Panc1 (cell line): Measurements from ENCODE around the gene TRDN. TPM values are rescaled to one million over a fixed set of nuclear protein-coding genes. Genes with fewer than 3 reads are reported as not detected.

Experiments used
- ATAC-seq: fragments of 200-7000 bp; cut with Tn5 transposase; 2 replicates; pipeline ENCODE4 v1.9.1; 2020; ENCODE audit warnings: mild to moderate bottlenecking, moderate library complexity
- BruUV-seq: library from RNA; stranded (reverse); fragments of 400-500 nt; replicated peaks from 2 replicates; lab custom pipeline; 2021; lab: Mats Ljungman, UMichigan
- CTCF ChIA-PET: fragments of 300-600 bp; sonication (Branson Sonifier 250); formaldehyde crosslinking; loops from one replicate; lab custom pipeline; 2022; ENCODE audit warnings: antibody characterized with exemption; lab: Charles Lee
- POLR2A ChIA-PET: fragments of 300-600 bp; sonication (Branson Sonifier 250); formaldehyde crosslinking; loops from one replicate; lab custom pipeline; 2022; ENCODE audit warnings: antibody characterized with exemption; lab: Charles Lee
- DNase-seq: peaks from one replicate; pipeline ENCODE4 v3.0.0-alpha.2; 2010; ENCODE audit warnings: low read depth, low spot score
- H3K27ac ChIP-seq: 2 replicates; pipeline ENCODE4 v1.5.1; 2011; ENCODE audit warnings: mild to moderate bottlenecking, low read length, inconsistent platforms
- H3K27me3 ChIP-seq: fragments of 200-500 bp; sonication (Bioruptor generic); 2 replicates; pipeline ENCODE4 v1.6.0; 2014; ENCODE audit warnings: low read length, inconsistent platforms; ENCODE audit not compliant: control insufficient read depth, insufficient read depth
- H3K36me3 ChIP-seq: fragments of 200-500 bp; sonication (Bioruptor generic); 2 replicates; pipeline ENCODE4 v1.5.1; 2014; ENCODE audit warnings: inconsistent platforms, mild to moderate bottlenecking, low read length, moderate library complexity; ENCODE audit not compliant: control insufficient read depth, insufficient read depth
- H3K4me1 ChIP-seq: 2 replicates; pipeline ENCODE4 v1.5.1; 2011; ENCODE audit warnings: inconsistent platforms, mild to moderate bottlenecking, low read length, moderate library complexity; ENCODE audit not compliant: control insufficient read depth, insufficient read depth
- H3K4me3 ChIP-seq, 2 experiments: 2 replicates each; pipeline ENCODE4 v1.5.1; 2011 to 2012; ENCODE audit warnings: low read depth in 2 of 2, low read length in 2 of 2, mild to moderate bottlenecking in 2 of 2, inconsistent platforms in 1 of 2, moderate library complexity in 1 of 2
- H3K9me3 ChIP-seq: fragments of 200-500 bp; sonication (Bioruptor generic); 2 replicates; pipeline ENCODE4 v1.5.1; 2014; ENCODE audit warnings: low read depth, mild to moderate bottlenecking, inconsistent platforms, low read length, moderate library complexity; ENCODE audit not compliant: control insufficient read depth, insufficient read depth
- POLR2AphosphoS5 ChIP-seq: IDR thresholded peaks from 2 replicates; pipeline ENCODE4 v1.6.1; 2012; ENCODE audit warnings: mild to moderate bottlenecking, low read depth, low read length, moderate library complexity
- SIN3A ChIP-seq: IDR thresholded peaks from 2 replicates; pipeline ENCODE4 v1.6.1; 2012; ENCODE audit warnings: low read depth, mild to moderate bottlenecking, low read length, moderate library complexity, borderline replicate concordance; ENCODE audit not compliant: insufficient read depth
- TCF7L2 ChIP-seq: IDR thresholded peaks from 2 replicates; pipeline ENCODE4 v1.6.1; 2011; ENCODE audit warnings: mild to moderate bottlenecking, low read depth, low read length, inconsistent platforms
- in situ Hi-C: cut with HindIII; loops from 2 replicates; pipeline ENCODE4 v1.10.0; 2016; ENCODE audit warnings: low sequenced_read_pairs, low pct_unique_long_range_greater_than_20kb
- intact Hi-C: fragments of 100-400 bp; cut with micrococcal nuclease; formaldehyde crosslinking; loops from one replicate; pipeline ENCODE4 v1.10.0; 2022; ENCODE audit not compliant: unreplicated experiment
- total RNA-seq: library from RNA; stranded (reverse); gene quantifications from one replicate; pipeline ENCODE4 v1.2.1, GENCODE V29; 2021; ENCODE audit not compliant: unreplicated experiment
- TF ChIP-seq, protein P1 (sequence below): fragments of 450-650 bp; IDR thresholded peaks from 2 replicates; pipeline ENCODE4 v1.5.1; 2017; ENCODE audit warnings: mild to moderate bottlenecking
- TF ChIP-seq, protein P2 (sequence below), 2 experiments: IDR thresholded peaks; 2 replicates each; pipeline ENCODE4 v1.6.1; 2011 to 2012; ENCODE audit warnings: low read depth in 2 of 2, control low read depth in 1 of 2, low read length in 1 of 2, mild to moderate bottlenecking in 1 of 2, moderate library complexity in 1 of 2; ENCODE audit not compliant: insufficient read depth in 1 of 2

The TRDN gene
- total RNA-seq, 1 experiment from 2014 or later = not detected

DNA sequence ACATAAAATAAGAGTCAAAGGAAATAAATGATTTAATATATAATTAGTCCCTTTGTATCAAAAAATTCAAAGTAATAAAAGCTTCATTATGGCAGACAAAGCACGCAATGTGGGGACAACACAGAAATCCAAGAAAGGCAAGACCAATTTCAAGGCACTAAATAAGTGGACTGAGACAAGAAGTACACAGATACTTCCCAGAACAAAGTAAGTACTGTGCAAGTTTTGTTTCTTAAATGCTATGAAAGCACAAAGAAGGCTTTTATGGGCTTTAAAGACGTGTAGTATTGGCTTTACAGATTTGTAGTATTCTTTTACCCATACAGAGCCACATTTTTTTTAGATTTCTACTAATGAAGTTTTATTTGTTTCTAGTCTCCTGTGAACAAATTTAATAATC lies 174.6 kb downstream of the TRDN start:
- ChIA-PET CTCF (no interaction called here), POLR2A (no interaction called here)
- DNase-seq (no peak), ATAC-seq (no peak)
- Histone ChIP-seq H3K4me1 (no peaks in the 10 kb centered on the region), H3K27me3 (0 out of 2 replicates have a peak, but pooled peaks cover 2% of the 10 kb centered on the region), H3K4me3 (no peak overlapping the region), H3K27ac (no peak overlapping the region), H3K36me3 (no peaks in the 10 kb centered on the region), H3K9me3 (no peaks in the 10 kb centered on the region)
- intact Hi-C loops = no loop called here
- TF ChIP-seq, protein P1, sequence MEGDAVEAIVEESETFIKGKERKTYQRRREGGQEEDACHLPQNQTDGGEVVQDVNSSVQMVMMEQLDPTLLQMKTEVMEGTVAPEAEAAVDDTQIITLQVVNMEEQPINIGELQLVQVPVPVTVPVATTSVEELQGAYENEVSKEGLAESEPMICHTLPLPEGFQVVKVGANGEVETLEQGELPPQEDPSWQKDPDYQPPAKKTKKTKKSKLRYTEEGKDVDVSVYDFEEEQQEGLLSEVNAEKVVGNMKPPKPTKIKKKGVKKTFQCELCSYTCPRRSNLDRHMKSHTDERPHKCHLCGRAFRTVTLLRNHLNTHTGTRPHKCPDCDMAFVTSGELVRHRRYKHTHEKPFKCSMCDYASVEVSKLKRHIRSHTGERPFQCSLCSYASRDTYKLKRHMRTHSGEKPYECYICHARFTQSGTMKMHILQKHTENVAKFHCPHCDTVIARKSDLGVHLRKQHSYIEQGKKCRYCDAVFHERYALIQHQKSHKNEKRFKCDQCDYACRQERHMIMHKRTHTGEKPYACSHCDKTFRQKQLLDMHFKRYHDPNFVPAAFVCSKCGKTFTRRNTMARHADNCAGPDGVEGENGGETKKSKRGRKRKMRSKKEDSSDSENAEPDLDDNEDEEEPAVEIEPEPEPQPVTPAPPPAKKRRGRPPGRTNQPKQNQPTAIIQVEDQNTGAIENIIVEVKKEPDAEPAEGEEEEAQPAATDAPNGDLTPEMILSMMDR = no peak
- TF ChIP-seq, protein P2, sequence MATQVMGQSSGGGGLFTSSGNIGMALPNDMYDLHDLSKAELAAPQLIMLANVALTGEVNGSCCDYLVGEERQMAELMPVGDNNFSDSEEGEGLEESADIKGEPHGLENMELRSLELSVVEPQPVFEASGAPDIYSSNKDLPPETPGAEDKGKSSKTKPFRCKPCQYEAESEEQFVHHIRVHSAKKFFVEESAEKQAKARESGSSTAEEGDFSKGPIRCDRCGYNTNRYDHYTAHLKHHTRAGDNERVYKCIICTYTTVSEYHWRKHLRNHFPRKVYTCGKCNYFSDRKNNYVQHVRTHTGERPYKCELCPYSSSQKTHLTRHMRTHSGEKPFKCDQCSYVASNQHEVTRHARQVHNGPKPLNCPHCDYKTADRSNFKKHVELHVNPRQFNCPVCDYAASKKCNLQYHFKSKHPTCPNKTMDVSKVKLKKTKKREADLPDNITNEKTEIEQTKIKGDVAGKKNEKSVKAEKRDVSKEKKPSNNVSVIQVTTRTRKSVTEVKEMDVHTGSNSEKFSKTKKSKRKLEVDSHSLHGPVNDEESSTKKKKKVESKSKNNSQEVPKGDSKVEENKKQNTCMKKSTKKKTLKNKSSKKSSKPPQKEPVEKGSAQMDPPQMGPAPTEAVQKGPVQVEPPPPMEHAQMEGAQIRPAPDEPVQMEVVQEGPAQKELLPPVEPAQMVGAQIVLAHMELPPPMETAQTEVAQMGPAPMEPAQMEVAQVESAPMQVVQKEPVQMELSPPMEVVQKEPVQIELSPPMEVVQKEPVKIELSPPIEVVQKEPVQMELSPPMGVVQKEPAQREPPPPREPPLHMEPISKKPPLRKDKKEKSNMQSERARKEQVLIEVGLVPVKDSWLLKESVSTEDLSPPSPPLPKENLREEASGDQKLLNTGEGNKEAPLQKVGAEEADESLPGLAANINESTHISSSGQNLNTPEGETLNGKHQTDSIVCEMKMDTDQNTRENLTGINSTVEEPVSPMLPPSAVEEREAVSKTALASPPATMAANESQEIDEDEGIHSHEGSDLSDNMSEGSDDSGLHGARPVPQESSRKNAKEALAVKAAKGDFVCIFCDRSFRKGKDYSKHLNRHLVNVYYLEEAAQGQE (IDR thresholded peaks at IDR 0.05; ENCODE audit: insufficient read depth in 1 of 2, low read depth in 2 of 2, low read length in 1 of 2) = no peak
- TF ChIP-seq POLR2AphosphoS5 (no peak), SIN3A (no peak), TCF7L2 (no peak)
- in situ Hi-C loops = no loop called here
- no TSS peak for BruUV-seq

DNA sequence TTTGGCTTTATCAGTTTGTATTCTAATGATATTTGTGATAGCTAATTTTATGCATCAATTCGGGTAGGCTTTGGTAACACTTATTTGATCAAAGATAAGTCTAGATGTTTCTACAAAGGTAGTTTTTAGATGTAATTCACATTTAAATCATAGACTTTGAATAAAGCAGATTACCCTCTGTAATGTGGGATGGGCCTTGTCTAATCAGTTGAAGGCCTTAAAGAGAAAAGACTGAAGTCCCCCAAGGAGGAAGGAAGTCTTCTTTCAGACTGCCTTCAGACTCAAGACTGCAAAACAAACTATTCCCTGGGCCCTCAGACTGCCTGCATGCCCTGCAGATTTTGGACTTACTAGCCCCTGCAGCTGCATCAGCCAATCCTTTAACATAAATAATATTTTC lies 178.5 kb downstream of the TRDN start:
- ATAC-seq (no peak), DNase-seq (no peak)
- no TSS peak for BruUV-seq
- TF ChIP-seq, protein P2 (IDR thresholded peaks at IDR 0.05; ENCODE audit: insufficient read depth in 1 of 2, low read depth in 2 of 2, low read length in 1 of 2) = no peak
- TF ChIP-seq POLR2AphosphoS5 (no peak), SIN3A (no peak), TCF7L2 (no peak)
- TF ChIP-seq, protein P1 = no peak
- H3K27ac ChIP-seq = no peak overlapping the region
- 0 out of 2 replicates have a peak, but pooled peaks cover 2% of the 10 kb centered on the region for H3K27me3 ChIP-seq
- intact Hi-C loops (no loop called here), in situ Hi-C loops (no loop called here)
- ChIA-PET CTCF (no interaction called here), POLR2A (no interaction called here)
- no peaks in the 10 kb centered on the region for H3K9me3 ChIP-seq
- no peaks in the 10 kb centered on the region for H3K4me1 ChIP-seq
- no peaks in the 10 kb centered on the region for H3K36me3 ChIP-seq
- no peak overlapping the region for H3K4me3 ChIP-seq
